GM11168 (cell line): Measurements from ENCODE around the gene RCOR1.
"Not testable (repeated sequence)": the region's sequence is repeated elsewhere in the genome, so short reads cannot be mapped to it uniquely, and the experiment has no call there.

ENCODE experiments used
- in situ Hi-C: fragments of 300-500 bp; cut with MboI; formaldehyde crosslinking; loops from one replicate; pipeline ENCODE4 v1.12.0; 2022; ENCODE audit warnings: low sequenced_read_pairs; ENCODE audit not compliant: unreplicated experiment

Gene RCOR1

DNA sequence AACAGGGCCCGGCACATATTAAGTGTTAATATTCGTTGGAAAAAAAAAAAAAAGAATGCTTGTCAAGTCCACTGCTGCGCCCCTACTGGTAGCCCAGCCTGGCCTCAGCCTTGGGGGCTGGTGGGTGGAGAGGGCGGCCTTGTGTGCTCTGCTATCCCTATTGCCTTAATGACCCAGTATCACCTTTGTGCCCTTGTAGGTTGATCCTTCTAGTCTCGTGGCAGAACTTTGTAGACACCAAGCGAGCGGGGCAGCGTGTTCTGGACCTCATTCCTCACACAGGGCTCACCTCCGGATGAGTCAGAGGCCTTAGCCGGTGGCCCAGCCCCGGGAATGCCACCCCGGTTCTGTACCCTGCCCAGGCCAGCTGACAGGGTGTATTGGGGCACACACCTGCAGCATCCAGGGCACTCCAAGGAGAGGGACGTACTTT lies 1.8 kb upstream of the RCOR1 start:
- in situ Hi-C loops: no loop called here

DNA sequence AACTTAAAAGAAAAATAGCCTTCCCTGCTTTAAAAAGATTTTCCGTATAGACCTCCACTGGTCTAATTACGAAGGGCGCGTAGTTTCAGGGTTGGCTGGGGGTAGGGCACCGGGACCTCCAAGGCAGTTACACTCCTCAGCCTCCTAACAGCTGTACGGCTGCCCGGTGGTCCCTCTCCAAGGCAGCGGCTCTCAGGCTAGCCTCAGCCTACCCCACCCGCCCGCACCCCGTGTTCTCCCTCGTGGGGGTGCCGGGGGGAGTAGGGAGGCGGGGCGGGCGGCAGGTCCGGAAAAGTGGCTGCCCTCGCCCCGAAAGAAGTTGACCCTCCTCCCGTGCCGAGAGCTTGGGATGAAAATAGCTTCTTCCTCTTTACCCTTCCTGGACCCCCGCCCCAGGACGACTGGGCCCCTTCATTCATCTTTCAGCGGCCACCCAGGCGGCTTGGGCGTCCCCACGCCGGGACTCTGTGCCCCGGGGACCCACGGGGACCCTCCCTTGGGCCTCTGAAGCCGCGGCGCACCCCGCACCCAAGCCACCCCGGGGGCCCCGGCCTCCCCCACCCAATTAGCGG lies 991 bp upstream of the RCOR1 start:
- in situ Hi-C loops: no loop called here

DNA sequence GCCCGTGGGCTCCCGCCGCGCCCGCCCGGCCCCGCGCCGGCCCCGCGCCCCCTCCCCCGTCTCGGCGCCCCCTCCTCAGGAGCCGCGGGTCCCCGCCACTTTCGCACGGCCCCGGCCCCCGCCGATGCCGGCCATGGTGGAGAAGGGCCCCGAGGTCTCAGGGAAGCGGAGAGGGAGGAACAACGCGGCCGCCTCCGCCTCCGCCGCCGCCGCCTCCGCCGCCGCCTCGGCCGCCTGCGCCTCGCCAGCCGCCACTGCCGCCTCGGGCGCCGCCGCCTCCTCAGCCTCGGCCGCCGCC lies 263 bp downstream of the RCOR1 start:
- in situ Hi-C loops: no loop called here

DNA sequence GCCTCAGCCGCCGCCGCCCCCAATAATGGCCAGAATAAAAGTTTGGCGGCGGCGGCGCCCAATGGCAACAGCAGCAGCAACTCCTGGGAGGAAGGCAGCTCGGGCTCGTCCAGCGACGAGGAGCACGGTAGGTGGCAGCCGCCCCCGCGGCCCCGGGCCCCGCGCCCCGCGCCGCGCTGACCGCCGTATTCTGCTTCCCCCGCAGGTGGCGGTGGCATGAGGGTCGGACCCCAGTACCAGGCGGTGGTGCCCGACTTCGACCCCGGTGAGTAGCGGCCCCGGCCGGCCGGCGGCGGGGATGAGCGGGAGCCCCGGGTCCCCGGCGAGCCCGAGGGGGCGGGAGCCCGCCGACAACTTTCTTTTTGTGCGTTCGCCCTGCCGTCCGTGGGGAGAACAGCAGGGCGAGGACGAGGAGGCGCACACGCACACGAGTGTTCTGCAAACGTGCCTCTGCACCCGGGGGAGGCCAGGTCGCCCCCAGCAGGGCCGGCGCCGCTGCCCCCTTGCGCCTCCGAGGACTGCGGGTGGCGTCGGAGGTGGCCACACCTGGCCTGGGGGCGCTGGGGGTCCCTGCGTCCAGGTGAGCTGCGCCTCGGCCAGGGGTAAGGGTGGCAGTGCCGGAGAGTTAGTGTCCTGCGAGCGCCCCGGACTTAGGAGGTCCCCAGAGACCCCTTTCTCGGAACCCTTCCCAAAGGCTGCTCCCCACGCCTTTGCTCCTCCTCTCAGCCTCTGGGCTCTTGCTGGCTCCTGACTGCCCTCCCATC lies 794 bp downstream of the RCOR1 start:
- in situ Hi-C loops: no loop called here

DNA sequence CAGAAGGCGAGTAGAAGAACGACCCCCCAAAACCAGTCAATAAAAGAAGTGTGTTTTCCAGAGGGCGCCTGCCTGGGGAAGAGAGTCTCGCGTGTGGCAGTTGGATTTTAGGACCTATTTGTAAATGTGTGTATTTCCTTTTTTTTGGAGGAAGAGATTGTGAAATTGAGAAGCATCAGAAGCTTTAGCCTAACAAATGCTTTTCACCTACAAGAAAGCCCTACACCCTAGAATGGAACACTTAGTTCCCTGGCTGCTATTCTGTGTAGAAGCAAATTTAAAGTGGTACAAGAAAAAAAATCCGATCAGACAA lies 1.3 kb downstream of the RCOR1 start:
- in situ Hi-C loops: no loop called here

DNA sequence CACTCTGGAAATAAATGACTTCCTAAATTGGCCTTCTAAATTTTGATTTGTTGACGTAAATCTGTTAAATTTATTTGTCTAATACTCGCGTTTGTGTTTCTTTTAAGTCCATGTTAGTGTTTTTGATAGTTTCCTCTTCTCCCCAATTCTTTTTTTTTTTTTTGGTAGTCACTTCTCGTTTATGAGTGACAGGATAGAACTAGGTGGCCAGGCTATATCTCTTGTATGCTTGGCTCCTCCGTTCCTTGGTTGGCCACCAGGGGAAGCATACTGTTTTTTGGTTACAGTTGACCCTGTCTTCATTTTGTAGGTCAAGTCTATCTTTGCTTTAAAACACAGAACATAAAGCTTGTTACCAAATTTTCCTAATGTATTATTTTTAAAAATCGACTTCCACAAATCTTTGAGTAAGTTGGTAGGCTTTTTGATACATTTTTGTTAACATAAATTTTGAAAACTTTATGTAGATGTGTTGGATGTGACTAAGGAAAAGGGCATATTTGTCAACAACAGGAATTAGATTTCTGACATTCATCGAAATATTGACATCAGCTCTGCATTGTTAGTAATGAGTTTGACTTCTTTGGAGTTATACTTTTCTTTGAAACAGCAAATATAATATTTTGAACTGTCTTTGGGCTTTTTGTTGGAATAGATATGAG lies 2.2 kb downstream of the RCOR1 start:
- in situ Hi-C loops: loop anchor here (5.0 kb wide), 1 partner anchor 77 kb away; no protein-coding TSS in a partner anchor

DNA sequence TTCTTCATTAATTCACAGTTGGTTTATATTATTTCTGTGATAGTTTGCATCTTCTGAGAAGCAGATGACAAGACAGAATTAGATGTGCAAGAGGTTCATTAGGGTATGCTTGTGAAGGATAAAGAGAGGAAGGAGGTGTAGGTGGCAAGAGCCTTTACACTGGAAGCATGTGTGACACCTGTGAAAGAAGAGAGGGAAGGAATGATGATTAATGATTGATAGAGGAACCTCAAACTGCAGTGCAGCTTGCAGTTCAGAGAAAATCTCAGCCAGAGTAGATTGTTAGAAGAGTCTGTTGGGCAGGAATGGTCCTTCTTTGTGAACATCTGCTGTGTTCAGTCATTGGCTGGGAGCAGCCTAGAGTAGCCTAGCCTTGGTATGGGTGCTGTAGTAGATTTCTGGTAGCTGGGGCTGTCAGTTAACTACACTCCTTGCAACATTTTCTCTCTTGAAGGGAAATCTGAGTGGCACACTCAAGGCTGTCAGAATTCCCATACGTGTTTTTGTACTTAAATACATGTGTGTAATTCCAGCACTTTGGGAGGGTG lies 9.0 kb downstream of the RCOR1 start:
- in situ Hi-C loops: no loop called here

DNA sequence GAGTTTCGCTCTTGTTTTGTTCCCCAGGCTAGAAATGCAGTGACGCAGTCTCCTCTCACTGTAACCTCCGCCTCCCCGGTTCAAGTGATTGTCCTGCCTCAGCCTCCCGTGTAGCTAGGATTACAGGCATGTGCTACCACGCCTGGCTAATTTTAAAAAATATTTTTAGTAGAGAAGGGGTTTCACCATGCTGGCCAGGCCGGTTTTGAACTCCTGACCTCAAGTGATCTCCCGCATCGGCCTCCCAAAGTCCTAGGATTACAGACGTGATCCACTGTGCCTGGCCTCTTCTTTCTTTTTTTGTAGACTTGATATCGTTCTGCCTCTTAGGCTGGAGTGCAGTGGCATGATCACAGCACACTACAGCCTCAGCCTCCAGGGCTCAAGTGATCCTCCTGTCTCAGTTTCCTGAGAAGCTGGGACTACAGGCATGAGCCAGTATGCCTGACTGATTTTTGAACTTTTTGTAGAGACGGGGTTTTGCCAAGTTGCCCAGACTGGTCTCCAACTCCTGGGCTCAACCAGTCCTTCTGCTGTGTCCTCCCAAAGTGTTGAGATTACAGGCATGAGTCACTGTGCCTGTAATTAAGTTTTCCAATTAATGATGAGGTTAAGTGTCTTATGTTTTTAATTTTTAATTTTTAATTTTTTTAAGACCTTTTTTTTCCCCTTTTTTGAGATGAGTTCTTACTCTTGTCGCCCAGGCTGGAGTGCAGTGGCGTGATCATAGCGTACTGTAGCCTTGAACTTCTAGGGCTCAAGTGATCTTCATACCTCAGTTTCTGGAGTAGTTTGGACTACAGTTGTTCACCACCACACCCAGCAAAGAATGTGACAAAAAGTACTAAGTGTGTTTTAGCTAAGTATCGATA lies 10.2 kb downstream of the RCOR1 start:
- in situ Hi-C loops: no loop called here

DNA sequence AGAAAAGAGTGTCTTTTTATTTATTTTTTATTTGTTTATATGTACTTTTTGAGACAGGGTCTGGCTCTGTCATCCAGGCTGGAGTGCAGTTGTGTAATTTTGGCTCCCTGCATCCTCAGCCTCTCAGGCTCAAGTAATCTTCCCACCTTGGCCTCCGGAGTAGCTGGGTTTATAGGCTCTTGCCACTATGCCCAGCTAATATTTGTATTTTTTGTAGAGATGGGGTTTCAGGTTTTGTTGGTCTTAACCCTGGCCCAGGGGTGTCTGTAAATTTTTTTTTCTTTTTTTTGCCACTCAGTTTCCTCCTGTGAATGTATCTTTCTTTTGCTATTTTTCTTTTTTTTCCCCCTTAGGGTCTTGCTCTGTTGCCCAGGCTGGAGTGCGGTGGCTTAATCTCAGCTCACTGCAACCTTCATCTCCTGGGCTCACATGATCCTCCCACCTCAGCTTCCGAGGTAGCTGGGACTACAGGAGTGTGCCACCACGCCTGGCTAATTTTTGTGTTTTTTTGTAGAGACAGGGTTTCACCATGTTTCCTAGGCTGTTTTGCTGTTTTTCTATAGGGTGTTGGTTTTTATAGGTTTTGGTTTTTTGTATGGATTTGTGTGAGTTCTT lies 11.0 kb downstream of the RCOR1 start:
- in situ Hi-C loops: no loop called here

DNA sequence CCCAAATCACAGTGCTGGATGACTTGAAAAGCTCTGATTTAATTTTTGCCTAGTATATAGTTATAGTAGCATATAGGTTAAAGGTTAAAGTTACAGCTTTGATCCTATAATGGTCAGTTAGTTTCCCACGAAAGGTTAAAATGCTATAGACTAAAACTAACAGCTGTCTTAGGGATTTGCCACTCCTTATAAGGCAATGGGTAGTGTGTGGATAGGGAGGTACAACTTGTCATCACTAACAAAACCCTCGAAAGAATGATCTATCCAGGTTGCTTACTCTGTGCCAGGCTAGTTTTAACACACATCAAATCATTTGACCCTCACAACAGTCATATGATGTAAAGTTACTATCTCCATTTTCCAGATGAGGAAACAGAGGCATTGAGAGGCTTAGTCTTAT lies 11.7 kb downstream of the RCOR1 start:
- in situ Hi-C loops: no loop called here

DNA sequence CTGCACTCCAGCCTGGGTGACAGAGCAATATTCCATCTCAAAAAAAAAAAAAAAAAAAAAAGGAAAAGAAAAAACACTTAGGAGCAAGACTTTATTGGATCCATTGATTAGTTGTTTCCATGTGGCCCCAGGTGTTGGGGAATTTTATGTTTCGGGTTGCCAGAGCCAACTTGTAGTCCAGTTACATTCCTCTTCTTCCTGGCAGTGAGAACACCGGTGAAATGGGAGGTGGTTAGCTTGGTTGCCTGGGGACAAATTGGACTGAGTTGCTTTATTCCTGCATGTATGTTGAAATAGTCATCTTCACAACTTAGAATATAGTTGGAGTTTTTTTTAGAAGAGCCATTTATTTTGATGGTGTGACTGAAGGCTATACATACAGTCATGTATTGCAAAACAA lies 12.6 kb downstream of the RCOR1 start:
- in situ Hi-C loops: no loop called here

DNA sequence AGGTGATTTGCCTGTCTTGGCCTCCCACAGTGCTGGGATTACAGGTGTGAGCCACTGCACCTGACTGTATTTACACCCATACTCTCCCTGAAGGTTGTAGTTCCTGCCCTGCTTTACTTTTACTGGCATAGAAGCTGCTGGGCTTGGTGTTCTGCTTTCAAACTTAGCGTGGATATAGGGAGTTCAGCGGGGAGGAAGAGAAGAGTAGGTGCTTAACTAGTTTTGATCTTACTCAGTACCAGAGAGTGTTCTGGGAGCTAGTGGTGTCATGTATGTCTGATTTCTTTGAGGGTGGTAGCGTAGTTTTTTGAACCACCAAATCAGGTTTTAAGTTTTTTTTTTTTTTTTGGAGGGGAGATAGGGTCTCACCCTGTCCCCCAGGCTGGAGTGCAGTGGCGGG lies 13.8 kb downstream of the RCOR1 start:
- in situ Hi-C loops: no loop called here

DNA sequence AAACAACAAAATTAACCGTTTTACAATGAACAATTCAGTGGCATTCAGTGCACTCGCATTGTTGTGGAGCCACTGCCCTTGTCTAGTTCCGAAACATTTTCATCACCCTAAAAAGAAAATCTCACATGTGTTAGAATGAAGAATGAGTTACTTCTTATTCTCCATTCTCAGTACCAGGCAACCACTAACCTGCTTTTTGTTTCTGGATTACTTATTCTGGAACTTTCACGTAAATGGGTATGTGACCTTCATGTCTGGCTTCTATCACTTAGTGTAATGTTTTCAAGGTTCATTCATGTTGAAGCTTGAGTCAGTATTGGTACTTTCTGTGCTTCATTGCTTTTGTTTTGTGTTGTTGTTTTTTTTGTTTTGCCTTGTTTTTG lies 15.6 kb downstream of the RCOR1 start:
- in situ Hi-C loops: no loop called here

DNA sequence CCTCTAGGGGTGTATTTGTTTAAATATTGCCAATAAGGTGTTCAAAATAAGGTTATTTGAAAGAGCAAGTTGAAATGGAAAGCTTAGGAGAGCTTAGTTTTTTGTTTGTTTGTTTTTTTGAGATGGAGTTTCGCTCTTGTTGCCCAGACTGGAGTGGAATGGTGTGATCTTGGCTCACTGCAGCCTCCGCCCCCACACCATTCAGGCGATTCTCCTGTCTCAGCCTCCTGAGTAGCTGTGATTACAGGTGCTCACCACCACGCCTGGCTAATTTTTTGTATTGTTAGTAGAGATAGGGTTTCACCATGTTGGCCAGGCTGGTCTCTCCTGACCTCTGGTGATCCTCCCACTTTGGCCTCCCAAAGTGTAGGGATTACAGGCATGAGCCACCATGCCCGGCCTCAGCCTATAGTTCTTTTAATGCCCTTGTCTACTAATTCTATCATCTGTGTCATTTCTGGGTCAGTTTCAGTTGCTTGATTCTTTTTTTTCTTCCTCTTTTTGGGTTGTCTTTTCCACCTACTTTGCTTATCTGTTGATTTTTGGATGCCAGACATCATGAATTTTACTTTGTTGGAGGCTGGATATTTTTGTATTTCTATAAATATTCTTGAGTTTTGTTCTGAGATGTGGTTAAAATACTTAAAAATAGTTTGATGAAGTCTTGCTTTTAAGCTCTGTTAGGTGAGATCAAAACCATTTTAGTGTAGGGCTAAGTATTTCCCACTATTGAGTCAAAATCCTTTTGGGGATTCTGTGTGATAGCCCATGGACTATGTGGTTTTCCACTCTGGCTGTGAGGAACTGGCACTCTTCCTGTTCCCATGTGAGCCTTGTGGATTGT lies 18.7 kb downstream of the RCOR1 start:
- in situ Hi-C loops: no loop called here

DNA sequence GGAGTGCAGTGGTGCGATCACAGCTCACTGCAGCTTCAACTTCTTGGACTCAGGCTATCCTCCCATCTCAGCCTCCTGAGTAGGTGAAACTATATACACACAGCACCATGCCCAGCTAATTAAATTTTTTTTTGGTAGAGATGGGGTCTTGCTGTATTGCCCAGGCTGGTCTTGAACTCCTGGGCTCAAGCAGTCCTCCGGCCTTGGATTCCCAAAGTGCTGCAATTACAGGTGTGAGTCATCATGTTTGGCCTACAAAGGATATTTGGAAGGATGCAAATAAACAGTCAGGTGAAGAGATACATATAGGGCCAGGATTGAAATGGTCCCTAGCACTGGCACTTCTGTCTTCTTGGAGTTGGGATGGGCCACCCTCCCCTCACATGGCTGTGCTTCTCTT lies 23.9 kb downstream of the RCOR1 start:
- in situ Hi-C loops: no loop called here

DNA sequence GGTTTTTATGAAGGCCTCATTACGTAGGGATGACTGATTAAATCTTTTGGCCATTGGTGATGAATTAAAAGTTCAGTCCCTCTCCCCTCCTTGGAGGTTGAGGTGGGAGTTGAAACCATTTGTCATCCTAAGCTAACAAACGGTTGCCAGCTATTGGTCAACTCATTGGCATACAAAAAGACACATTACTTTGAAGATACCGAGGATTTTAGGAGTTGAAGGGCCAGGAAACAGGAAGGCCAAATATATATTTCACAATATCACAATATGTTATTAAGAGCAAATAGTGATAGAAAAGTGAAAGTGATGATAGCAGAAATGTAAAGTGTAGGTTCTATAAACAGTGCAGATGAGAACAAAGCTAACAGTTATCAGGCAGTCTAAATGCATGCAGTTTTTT lies 24.4 kb downstream of the RCOR1 start:
- in situ Hi-C loops: no loop called here

DNA sequence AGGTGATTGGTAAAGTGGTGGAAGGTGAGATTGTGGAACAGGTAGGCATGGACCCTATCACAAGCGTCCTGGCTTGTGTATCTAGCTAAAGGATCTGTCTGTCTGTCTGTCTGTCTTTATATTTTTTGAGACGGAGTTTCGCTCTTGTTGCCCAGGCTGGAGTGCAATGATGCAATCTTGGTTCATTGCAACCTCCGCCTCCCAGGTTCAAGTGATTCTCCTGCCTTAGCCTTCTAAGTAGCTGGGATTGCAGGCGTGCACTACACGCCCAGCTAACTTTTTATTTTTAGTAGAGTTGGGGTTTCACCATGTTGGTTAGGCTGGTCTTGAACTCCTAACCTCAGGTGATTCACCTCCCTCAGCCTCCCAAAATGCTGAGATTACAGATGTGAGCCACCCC lies 26.6 kb downstream of the RCOR1 start:
- in situ Hi-C loops: not testable (repeated sequence)

DNA sequence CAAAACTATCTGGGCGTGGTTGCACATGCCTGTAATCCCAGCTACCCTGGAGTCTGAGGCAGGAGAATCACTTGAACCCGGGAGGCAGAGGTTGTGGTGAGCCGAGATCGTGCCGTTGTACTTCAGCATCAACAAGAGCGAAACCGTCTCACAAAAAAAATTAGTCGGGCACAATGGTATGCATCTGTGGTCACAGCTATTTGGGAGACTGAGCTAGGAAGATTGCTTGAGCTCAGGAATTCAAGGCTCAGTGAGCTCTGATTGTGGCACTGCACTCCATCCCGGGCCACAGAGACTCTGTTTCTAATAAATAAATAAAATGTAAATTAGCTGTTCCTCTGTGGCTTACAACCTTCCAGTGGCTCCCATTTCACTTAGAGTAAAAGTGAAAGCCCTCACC lies 28.0 kb downstream of the RCOR1 start:
- in situ Hi-C loops: no loop called here

DNA sequence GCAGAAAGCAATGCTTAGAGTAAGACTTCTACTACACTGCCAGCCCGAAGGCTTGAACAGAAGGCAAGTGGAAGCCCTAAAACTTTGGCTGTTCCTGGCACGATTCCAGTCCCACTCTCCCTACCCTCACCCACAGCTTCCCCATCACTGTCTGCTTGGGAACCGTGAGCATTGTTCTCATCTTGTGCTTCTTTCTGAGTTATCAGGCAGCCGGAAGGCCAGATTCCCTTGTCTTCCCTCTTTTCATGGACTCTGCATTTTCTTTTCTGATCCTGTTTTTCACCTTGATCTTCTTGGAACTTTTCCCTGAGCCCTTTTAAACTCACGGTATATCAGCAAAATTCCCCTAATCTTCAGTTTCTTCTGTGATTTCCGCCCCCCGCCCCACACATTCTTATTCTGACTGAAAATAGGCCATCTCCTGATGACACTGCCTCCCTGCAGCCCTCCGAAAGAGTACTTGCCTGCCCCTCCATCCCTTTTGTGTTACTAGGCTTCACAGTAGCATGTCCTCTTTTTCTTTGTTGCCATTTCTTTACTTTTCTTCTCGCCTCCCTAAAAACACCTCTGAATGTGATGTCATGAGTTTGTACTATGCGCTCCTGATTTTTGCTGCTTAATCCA lies 29.9 kb downstream of the RCOR1 start:
- in situ Hi-C loops: no loop called here
